ENCODE measurements around the gene RGS6.

- TF ChIP-seq ZNF274 (IDR thresholded peaks at IDR 0.05; ENCODE audit: low read depth, low read length), result no peak
- no peak for TF ChIP-seq YY1 (IDR thresholded peaks at IDR 0.05; ENCODE audit: insufficient read depth, insufficient read length)
These were observed 94.8 kb downstream of the RGS6 start for GRCh38 chr14:72027061-72027460.
